Erythroblast (primary cell): Measurements from ENCODE around the gene PDE12.
A peak's percentile ranks its signal among the peaks of the same experiment; 100 is the strongest.

Experiments used
- GATA1 ChIP-seq: IDR thresholded peaks from 2 replicates; pipeline ENCODE4 v1.6.1; 2011; ENCODE audit warnings: low read depth, mild to moderate bottlenecking, control low read depth, low read length, moderate library complexity
- POLR2A ChIP-seq: IDR thresholded peaks from 2 replicates; pipeline ENCODE4 v1.6.1; 2011; ENCODE audit warnings: mild to moderate bottlenecking, low read length

GRCh38 chr3:57598765-57599360, 42.8 kb downstream of the PDE12 start:
- TF ChIP-seq POLR2A (peak; percentile 24), GATA1 (peak; percentile 34)
